HepG2 (cell line): ENCODE results near the gene PYGB. TPM values are rescaled to one million over a fixed set of nuclear protein-coding genes. Genes with fewer than 3 reads are reported as not detected.

Experiments
- ATF3 ChIP-seq: sonication (generic); formaldehyde crosslinking; IDR thresholded peaks from 2 replicates; pipeline ENCODE4 v1.4.0; 2020; ENCODE audit warnings: missing genetic modification reagents
- BRCA1 ChIP-seq: sonication (generic); formaldehyde crosslinking; IDR thresholded peaks from 2 replicates; pipeline ENCODE4 v1.4.0; 2020; ENCODE audit warnings: missing genetic modification reagents
- CBFB ChIP-seq: sonication (generic); formaldehyde crosslinking; IDR thresholded peaks from 2 replicates; pipeline ENCODE4 v1.4.0; 2020; ENCODE audit warnings: missing genetic modification reagents
- HHEX ChIP-seq: IDR thresholded peaks from 2 replicates; pipeline ENCODE4 v1.6.1; 2016; ENCODE audit warnings: control low read depth
- MATR3 ChIP-seq: sonication (generic); formaldehyde crosslinking; IDR thresholded peaks from 2 replicates; pipeline ENCODE4 v1.4.0; 2020; ENCODE audit warnings: missing genetic modification reagents
- MXD3 ChIP-seq: IDR thresholded peaks from 2 replicates; pipeline ENCODE4 v1.6.1; 2016; ENCODE audit warnings: mild to moderate bottlenecking, missing biosample characterization, missing genetic modification reagents
- PPARG ChIP-seq: conservative IDR thresholded peaks from 2 replicates; pipeline ENCODE4 v1.6.1; 2016; ENCODE audit warnings: missing biosample characterization, missing genetic modification reagents
- PRMT3 ChIP-seq: sonication (generic); formaldehyde crosslinking; IDR thresholded peaks from 2 replicates; pipeline ENCODE4 v1.8.1; 2022; ENCODE audit warnings: low read depth, mild to moderate bottlenecking, moderate library complexity, missing genetic modification reagents, borderline replicate concordance
- PTBP1 ChIP-seq: fragments of 200-400 bp; formaldehyde crosslinking; IDR thresholded peaks from 2 replicates; pipeline ENCODE4 v1.6.1; 2018; ENCODE audit warnings: low read length, low read depth; ENCODE audit not compliant: poor library complexity, severe bottlenecking
- RFXAP ChIP-seq: sonication (generic); formaldehyde crosslinking; IDR thresholded peaks from 2 replicates; pipeline ENCODE4 v1.4.0; 2020; ENCODE audit warnings: missing genetic modification reagents, borderline replicate concordance
- THYN1 ChIP-seq: sonication (generic); formaldehyde crosslinking; IDR thresholded peaks from 2 replicates; pipeline ENCODE4 v1.8.1; 2023; ENCODE audit warnings: low read depth, mild to moderate bottlenecking, moderate library complexity, missing genetic modification reagents, borderline replicate concordance
- ZBTB46 ChIP-seq: sonication (generic); formaldehyde crosslinking; IDR thresholded peaks from 2 replicates; pipeline ENCODE4 v1.4.0; 2020; ENCODE audit warnings: mild to moderate bottlenecking, missing genetic modification reagents, borderline replicate concordance
- ZNF256 ChIP-seq: sonication (generic); formaldehyde crosslinking; conservative IDR thresholded peaks from 2 replicates; pipeline ENCODE4 v1.4.0; 2020; ENCODE audit warnings: missing genetic modification reagents
- ZNF496 ChIP-seq: sonication (generic); formaldehyde crosslinking; IDR thresholded peaks from 2 replicates; pipeline ENCODE4 v1.8.1; 2023; ENCODE audit warnings: mild to moderate bottlenecking, moderate library complexity, missing genetic modification reagents; ENCODE audit not compliant: insufficient replicate concordance
- ZNF567 ChIP-seq: sonication (generic); formaldehyde crosslinking; IDR thresholded peaks from 2 replicates; pipeline ENCODE4 v1.8.1; 2023; ENCODE audit warnings: mild to moderate bottlenecking, missing genetic modification reagents, borderline replicate concordance
- ZSCAN25 ChIP-seq: sonication (generic); formaldehyde crosslinking; IDR thresholded peaks from 2 replicates; pipeline ENCODE4 v1.8.0; 2022; ENCODE audit warnings: mild to moderate bottlenecking, missing genetic modification reagents
- polyA plus RNA-seq, 8 experiments: library from polyadenylated mRNA; depleted of rRNA in 3 of 8; stranded (reverse) in 7 of 8; unstranded in 1 of 8; fragments of >200 nt; fragmentation: Illumina TruSeq in 4 of 8; extraction: Trizol in 4 of 8; gene quantifications; 2 replicates each; pipeline versions ENCODE4 v1.2.1 to v1.2.3, GENCODE V29; 2011 to 2016; ENCODE audit warnings: low read depth in 4 of 8, missing spikeins in 1 of 8, mixed read lengths in 1 of 8; ENCODE audit not compliant: insufficient read depth in 1 of 8
- total RNA-seq, 5 experiments: library from RNA; depleted of rRNA; stranded (reverse); fragments of >200 nt; fragmentation: Illumina TruSeq; extraction: Trizol; gene quantifications; 2 replicates each; pipeline ENCODE4 v1.2.3, GENCODE V29; 2016; ENCODE audit warnings: low read depth in 1 of 5
- TF ChIP-seq, protein P1 (sequence below): sonication (generic); formaldehyde crosslinking; IDR thresholded peaks from 2 replicates; pipeline ENCODE4; 2020; ENCODE audit warnings: missing genetic modification reagents, mild to moderate bottlenecking, borderline replicate concordance

The PYGB gene
- total and polyA plus RNA-seq, 2 of the 13 experiments (the other 11 are each of a cell fraction or from before 2014, with no cell fraction given), result 24.2 to 86.3 TPM

GRCh38 chr20:25247000-25247517, 826 bp upstream of the PYGB start (continued):
- TF ChIP-seq ATF3 (CRISPR knock-in tag) (no peak), ZNF256 (CRISPR knock-in tag) (peak; percentile 74; the same call in 1 of the 2 replicates), THYN1 (no peak), PPARG (CRISPR knock-in tag) (peak; percentile 43; the same call in 1 of the 2 replicates), ZNF567 (CRISPR knock-in tag) (no peak), ZSCAN25 (CRISPR knock-in tag) (peak; percentile 48; the same call in 1 of the 2 replicates), CBFB (CRISPR knock-in tag) (no peak), ZNF496 (CRISPR knock-in tag) (no peak), PTBP1 (peak; percentile 65), HHEX (no peak), MXD3 (peak; percentile 2; the same call in 1 of the 2 replicates), ZBTB46 (CRISPR knock-in tag) (peak; percentile 54; the same call in 1 of the 2 replicates), PRMT3 (no peak), RFXAP (CRISPR knock-in tag) (peak; percentile 86; the same call in 1 of the 2 replicates), MATR3 (CRISPR knock-in tag) (no peak), BRCA1 (CRISPR knock-in tag) (peak; percentile 77; the same call in 1 of the 2 replicates)
- TF ChIP-seq, protein P1, sequence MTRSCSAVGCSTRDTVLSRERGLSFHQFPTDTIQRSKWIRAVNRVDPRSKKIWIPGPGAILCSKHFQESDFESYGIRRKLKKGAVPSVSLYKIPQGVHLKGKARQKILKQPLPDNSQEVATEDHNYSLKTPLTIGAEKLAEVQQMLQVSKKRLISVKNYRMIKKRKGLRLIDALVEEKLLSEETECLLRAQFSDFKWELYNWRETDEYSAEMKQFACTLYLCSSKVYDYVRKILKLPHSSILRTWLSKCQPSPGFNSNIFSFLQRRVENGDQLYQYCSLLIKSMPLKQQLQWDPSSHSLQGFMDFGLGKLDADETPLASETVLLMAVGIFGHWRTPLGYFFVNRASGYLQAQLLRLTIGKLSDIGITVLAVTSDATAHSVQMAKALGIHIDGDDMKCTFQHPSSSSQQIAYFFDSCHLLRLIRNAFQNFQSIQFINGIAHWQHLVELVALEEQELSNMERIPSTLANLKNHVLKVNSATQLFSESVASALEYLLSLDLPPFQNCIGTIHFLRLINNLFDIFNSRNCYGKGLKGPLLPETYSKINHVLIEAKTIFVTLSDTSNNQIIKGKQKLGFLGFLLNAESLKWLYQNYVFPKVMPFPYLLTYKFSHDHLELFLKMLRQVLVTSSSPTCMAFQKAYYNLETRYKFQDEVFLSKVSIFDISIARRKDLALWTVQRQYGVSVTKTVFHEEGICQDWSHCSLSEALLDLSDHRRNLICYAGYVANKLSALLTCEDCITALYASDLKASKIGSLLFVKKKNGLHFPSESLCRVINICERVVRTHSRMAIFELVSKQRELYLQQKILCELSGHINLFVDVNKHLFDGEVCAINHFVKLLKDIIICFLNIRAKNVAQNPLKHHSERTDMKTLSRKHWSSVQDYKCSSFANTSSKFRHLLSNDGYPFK (CRISPR knock-in tag), result peak; percentile 86
